ENCODE measurements around the gene ALAS1. TPM values are rescaled to one million over a fixed set of nuclear protein-coding genes. Genes with fewer than 3 reads are reported as not detected.

The ALAS1 gene
- polyA plus RNA-seq, 12 donors, result 26.5 to 55.3 (median 29.5) TPM; not detected in 1

- DNase-seq, result no peak
These were observed 983 bp upstream of the ALAS1 start for GRCh38 chr3:52196977-52197376.

DNA sequence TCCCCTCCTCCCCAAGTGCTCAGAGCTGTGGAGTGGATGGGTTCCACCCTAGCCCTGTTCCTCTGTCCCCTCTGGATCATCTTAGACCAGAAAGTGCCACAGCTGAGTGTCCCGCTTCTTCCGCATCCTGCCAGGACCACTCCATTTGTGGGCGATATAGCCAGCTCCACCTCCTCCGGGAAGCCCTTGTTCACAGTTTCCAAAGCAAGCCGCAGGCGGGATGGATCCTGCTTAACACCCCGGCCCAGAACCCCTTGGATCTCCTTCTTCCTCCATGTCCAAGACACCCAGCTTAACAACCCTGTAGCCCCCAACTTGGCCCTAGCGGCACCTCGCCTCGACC is 490 bp upstream of the ALAS1 start:
- DNase-seq, result no peak

DNA sequence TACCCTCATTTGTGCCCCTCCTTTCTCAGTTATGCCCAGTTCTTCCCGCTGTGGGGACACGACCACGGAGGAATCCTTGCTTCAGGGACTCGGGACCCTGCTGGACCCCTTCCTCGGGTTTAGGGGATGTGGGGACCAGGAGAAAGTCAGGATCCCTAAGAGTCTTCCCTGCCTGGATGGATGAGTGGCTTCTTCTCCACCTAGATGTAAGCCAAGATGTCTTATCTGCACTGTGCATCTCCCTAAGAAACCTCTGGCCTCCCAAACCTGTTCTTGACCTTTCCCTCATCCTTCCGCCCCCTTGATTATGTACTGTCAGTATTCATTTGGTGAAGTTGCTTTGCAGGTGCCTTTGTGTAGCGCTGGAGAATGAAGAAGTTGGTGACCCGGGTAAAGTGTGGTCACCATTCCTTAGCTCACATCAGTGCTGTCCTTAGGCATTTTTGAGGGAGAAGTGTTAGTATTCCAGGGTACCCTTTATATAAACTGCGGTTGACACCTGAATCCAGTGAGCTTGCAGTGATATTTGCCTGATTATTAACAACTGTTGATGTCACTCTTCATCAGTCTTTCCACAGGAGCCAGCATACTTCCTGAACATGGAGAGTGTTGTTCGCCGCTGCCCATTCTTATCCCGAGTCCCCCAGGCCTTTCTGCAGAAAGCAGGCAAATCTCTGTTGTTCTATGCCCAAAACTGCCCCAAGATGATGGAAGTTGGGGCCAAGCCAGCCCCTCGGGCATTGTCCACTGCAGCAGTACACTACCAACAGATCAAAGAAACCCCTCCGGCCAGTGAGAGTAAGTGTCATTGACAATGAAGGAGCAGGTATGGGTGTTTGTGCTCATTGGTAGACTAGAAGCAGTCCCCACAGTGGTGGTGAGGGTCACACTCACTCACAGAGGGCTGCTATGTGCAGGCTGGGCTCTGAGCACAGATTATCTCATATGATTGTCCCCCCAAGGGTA is 966 bp downstream of the ALAS1 start:
- no peak for DNase-seq

- no peak for DNase-seq
These were observed 3.2 kb downstream of the ALAS1 start for GRCh38 chr3:52200981-52201679.

GRCh38 chr3:52202384-52203077 is 4.6 kb downstream of the ALAS1 start:
- DNase-seq, result no peak

DNA sequence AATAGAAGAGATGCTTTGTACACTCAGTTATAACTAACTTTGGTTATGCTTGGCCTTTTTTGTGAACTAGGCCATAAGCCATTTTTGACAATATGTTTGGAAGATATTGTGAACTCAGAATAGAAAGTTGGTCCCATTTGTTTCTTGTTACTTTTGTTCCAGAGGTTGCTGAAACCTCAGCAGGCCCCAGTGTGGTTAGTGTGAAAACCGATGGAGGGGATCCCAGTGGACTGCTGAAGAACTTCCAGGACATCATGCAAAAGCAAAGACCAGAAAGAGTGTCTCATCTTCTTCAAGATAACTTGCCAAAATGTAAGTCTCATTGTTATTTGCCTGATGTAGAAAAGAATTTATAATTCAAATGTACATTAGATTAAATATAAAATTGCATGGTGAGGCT is 5.7 kb downstream of the ALAS1 start:
- no peak for DNase-seq

GRCh38 chr3:52204337-52205073 is 6.5 kb downstream of the ALAS1 start:
- no peak for DNase-seq

DNA sequence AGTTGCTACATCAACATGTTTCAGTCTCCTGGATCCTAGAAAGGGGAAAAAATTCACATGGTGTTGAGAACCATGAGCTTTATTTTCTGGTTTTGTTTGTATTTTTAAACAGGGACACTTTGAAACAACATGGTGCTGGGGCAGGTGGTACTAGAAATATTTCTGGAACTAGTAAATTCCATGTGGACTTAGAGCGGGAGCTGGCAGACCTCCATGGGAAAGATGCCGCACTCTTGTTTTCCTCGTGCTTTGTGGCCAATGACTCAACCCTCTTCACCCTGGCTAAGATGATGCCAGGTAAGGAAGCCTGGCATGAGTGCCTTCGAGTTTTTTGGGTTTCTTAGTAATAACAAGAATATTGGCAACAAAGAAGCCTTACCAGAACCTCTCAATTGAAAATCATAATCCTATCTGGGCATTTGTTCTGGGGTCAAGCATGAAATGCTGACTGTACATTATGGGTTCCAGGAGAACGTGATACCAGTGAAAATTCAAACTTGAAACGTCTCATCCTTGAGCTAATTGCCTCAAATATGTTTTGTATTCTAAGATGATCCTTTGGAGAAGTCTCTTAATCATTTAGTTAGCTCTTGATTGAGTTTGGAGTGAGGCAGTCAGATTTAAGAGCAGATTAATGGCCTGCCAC is 7.9 kb downstream of the ALAS1 start:
- no peak for DNase-seq

GRCh38 chr3:52208556-52208955 is 10.6 kb downstream of the ALAS1 start:
- no peak for DNase-seq

- no peak for DNase-seq
These were observed 12.1 kb downstream of the ALAS1 start for GRCh38 chr3:52210037-52210436.

DNA sequence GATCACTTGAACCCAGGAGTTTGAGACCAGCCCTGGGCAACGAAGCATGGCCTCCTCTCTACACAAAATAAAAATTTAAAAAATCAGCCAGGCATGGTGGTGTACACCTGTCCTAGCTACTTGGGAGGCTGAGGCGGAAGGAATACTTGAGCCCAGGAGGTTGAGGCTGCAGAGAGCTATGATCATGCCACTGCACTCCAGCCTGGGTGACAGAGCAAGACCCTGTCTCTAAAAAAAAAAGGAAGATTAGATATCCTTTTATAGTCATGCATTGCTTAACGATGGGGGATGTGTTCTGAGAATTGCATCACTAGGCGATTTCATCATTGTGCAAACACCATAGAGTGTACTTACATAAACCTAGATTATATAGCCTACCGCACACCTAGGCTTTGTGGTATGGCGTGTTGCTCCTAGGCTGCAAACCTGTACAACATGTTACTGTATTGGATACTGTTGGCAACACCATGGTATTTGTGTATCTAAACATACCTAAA is 12.6 kb downstream of the ALAS1 start:
- DNase-seq, result no peak

GRCh38 chr3:52211268-52211891 is 13.4 kb downstream of the ALAS1 start:
- no peak for DNase-seq

DNA sequence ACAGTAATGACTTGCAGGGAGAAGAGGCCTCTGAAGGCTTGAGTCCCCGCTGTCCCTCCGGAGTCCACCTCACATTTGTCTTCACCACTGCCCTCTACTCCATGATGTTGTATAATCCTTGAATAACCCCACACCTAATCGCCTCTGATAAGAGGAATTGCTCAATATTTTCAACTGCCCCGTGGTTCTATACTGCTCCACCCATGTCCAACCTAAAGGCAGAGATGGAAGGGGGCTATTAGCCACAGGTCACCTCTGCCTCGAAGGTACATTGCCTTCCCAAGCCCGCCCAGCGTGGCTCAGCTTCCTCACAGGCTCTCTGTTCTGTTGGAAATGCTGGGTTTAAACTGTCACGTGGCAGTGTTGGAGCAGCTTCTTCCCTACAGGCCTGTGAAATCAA is 15.0 kb downstream of the ALAS1 start:
- DNase-seq, result no peak

DNA sequence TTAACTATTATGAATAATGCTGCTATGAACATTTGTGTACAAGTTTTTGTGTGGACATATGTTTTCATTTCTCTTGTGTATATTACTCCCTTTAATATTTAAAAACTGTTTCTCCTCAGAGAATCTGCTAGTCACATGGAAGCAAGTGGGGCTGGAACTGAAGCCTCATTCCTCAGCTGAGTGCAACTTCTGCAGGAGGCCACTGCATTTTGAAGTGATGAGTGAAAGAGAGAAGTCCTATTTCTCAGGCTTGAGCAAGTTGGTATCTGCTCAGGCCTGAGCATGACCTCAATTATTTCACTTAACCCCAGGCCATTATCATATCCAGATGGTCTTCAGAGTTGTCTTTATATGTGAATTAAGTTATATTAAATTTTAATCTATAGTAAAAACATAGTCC is 15.9 kb downstream of the ALAS1 start:
- DNase-seq, result no peak

DNA sequence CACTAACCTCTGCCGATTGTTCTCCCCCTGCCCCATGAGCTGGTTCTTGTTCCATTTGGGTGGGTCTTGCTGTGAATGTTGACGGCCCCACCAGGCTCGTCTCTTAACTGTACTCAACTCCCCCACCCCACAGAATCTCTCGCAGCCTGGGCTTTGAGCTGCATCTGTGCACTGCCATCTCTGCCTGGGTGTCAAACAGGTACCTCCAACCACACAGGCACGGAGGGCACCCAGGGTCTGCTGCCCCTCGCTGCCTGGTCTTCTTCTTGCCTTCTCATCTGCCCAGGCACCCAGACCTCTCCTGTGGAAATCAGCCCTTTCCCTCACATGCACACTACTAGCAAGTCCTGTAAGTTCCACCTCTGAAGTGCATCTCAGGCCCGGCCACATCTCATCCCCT is 17.4 kb downstream of the ALAS1 start:
- DNase-seq, result no peak

GRCh38 chr3:52216585-52217408 is 18.8 kb downstream of the ALAS1 start:
- DNase-seq, result no peak

- DNase-seq, result no peak
These were observed 19.4 kb downstream of the ALAS1 start for GRCh38 chr3:52217409-52217805.

- DNase-seq, result no peak
These were observed 20.1 kb downstream of the ALAS1 start for GRCh38 chr3:52218026-52218425.

GRCh38 chr3:52218454-52218853 is 20.5 kb downstream of the ALAS1 start:
- DNase-seq, result no peak
